Measurements from ENCODE around the gene NUDT13.

The NUDT13 gene

DNA sequence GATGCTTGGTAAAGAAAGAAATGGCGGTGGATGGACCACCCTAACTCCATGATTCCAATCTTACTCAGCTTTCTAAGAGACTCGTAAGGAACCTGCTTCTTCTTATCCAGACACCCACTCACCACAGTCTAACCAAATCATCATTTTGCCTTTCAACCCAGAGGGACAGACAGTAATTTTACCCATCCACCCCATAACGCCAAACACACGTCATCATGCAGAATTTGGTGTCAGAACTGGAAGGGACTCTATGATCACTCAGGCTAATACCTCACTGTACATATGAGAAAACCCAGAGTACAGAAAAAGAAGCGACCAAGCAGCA lies 57.2 kb downstream of the NUDT13 start:
- DNase-seq = no peak

GRCh38 chr10:73167783-73168464 lies 57.7 kb downstream of the NUDT13 start, which contains the start of the genes ECD and FAM149B1:
ECD (minus strand) TSS chr10:73168008; CDS start chr10:73163937, 4,071 bp downstream.
FAM149B1 (plus strand) TSS chr10:73168119; CDS start chr10:73168340, 221 bp downstream.
- DNase-seq = peak; percentile 81

- DNase-seq = peak; percentile 13
These were observed 58.2 kb downstream of the NUDT13 start for GRCh38 chr10:73168465-73168803.

DNA sequence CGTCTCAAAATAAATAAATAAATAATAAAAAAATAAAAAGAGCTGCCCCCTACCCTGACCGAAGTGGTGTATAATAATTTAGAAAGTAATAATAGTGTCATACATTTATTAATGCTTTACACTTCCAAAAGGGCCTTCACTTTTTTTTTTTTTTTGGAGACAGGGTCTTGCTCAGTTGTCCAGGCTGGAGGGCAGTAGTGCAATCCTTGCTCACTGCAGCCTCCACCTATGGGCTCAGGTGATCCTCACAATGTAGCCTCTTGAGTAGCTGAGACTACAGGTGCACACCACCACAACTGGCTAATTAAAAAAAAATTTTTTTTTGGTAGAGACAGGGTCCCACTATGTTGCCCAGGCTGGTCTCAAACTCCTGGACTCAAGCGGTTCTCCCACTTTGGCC lies 59.1 kb downstream of the NUDT13 start:
- no peak for DNase-seq

DNA sequence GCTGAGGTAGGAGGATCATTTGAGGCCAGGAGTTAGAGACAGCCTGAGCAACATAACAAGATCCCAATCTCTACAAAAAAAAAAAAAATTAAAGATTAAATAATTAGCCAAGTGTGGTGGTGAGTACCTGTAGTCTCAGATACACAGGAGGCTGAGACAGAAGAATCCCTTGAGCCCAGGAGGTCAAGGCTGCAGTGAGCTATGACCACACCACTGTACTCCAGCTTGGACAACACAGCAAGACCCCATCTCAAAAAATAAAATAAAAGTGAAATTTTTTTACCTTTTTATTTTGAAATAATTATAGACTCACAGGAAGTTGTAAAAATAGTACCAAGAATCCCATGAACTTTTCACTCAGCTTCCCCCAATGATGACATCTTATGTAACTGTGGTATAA lies 62.6 kb downstream of the NUDT13 start:
- DNase-seq = no peak

DNA sequence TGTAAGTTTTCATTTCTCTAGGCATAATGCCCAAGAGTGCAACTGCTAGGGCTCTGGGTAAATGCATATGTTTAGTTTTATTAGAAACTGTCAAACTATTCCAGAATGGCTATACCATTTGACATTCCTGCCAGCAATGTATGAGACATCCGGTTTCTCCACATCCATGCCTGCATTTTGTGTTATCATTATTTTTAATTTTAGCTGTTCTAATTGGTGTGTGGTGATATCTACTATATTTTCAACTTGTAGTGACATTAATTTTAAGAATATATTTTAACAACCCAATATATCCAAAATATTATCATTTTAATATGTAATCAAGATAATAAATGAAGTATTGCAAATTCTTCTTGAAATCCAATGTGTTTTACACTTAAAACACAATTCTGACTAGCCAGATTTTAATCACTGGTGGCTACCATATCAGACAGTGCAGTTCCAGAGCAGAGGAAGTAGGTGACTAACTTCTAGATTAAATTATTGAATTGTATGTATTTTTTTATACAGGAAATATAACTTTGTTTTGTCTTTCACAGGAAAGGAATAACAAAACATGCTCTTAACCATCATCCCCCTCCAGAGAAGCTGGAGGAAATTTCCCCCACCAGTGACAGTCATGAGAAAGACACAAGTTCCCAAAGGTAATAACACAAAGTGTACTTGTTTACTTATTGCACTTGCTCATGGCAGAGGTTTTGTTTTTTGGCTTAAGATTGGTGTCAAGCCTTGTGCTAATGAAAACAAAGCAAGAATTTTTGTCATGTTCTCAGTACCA lies 64.1 kb downstream of the NUDT13 start:
- DNase-seq = no peak
